NAMALWA (cell line): ENCODE results near the gene RUNX1.

Experiments
- DNase-seq: peaks from one replicate; pipeline ENCODE4 v3.0.0-alpha.2; 2015; ENCODE audit warnings: low spot score

The RUNX1 gene

DNA sequence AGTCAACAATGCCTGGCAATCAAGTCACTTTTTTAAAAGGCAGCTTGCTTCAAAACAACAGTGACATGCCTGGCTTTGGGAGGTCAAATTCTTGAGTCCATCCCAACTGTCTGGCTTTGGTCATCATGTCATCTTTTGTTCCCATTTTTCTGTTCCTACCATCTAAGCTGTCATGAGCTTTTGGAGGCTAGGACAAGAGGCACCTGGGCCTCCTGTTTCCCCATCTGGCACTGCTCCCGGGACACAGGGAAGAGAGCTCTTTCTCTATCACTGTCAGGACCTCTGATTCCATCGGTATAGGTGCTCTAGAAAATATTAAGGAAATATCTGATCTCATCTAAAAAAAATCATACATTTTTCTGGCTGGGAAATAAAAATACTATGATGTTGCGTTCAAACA is 224.0 kb downstream of the RUNX1 start:
- no peak for DNase-seq

GRCh38 chr21:34824314-34824713 is 224.8 kb downstream of the RUNX1 start:
- DNase-seq = no peak

GRCh38 chr21:34822942-34823341 is 226.2 kb downstream of the RUNX1 start:
- no peak for DNase-seq

DNA sequence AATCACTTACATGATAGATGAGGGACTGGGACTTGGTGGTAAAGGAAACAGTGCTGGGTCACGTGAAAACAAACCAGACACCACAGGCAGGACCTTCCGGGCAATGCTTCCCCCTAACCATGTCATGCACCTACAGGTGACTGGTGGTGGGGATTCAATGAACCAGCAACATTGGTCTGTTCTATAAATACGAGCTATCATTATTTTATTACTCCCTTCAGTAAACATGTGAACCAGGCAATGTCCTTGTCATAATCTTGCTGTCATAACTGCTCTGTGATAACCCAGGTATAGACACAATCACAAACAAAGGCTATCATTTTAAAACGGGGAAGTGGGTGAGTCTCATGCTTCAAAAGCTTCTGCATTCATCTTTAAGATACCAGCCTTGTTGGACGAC is 226.9 kb downstream of the RUNX1 start:
- DNase-seq = no peak

DNA sequence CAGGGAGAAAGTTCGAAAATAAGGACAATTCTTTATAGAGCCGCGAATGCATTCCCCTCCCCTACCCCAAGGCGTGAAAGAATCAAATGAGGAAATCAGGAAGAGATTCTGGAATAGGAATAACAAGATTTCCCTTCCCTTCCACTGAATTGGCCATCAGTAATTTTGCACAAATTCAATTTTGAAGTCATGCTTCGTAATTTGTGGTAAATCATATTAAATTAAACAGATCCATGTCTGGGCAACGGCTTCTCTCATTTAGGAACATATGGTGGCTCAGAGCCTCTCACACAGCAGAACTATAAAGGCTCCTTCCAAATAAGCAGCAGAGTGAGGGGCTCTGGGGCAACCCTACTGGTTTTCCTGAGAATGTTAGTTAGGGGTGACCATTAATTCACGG is 227.4 kb downstream of the RUNX1 start:
- DNase-seq = no peak

DNA sequence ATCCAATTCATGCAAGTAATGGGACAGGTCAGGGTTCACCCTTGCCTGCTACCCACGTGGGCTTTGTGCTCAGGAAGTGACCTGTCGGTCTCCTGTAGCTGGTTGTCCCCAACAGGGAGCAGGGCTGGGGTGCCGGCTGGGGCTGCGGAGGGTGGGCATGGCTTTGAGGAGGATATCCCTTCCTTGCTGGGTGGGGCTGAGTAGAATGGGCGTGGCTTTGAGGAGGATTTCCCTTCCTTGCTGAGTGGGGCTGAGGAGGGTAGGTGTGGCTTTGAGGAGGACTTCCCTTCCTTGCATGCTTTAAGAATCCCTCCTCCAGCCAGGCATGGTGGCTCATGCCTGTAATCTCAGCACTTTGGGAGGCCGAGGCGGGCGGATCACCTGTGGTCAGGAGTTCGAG is 229.1 kb downstream of the RUNX1 start:
- no peak for DNase-seq

DNA sequence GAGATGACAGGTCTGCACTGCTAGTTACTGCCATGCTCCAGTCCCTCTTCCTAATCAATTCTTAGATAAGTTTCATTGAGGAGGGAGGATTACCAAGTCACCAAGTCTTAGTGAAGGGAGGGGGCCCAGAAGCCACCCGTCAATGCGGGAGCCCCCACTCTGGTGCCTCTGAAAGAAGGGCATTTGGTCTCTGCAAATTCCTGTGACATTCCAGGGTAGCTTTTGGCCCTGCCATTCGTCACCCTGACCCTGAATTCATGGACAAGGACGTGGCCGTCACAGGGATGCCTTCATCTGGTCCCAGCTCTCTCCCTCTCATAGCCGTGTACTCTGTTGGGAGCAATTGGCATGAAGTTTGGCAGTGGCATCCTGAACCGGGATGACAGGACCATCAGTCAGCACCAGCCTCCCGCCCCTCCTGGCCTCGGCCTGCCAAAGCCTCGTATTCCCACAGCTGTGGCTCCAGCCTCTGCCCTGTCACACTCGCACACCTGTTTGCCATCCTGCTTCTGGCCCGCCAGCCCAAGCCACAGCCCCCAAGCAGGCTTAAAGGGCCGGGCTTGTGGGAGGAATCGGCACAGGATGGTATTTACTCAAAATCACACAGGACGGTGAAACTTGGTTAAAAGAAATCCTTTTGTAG is 229.6 kb downstream of the RUNX1 start:
- no peak for DNase-seq

DNA sequence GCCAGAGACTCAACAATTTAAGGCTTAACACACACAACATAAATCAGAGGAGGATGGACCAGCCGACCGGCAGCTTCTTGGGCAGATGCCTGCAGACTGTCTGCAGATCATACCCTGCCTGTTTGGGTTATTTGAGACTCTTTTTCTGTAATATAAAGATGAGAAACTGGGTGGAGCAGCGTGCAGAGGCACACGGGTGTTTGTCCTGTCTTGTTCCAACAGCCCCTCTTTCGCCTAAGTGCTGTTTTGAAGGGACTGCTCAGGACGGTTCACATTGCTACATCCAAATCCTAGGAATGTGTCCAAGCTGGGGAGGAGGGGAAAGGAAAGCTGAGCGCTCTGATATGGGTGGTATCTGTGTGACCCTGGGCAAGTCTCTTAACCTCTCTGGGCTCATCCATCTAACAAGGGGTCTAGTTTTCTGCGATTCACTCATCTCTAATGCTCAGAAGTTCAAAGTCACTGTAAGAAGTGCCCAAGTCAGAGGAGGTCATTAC is 230.4 kb downstream of the RUNX1 start:
- no peak for DNase-seq

- DNase-seq = no peak
These were observed 231.1 kb downstream of the RUNX1 start for GRCh38 chr21:34817821-34818661.

DNA sequence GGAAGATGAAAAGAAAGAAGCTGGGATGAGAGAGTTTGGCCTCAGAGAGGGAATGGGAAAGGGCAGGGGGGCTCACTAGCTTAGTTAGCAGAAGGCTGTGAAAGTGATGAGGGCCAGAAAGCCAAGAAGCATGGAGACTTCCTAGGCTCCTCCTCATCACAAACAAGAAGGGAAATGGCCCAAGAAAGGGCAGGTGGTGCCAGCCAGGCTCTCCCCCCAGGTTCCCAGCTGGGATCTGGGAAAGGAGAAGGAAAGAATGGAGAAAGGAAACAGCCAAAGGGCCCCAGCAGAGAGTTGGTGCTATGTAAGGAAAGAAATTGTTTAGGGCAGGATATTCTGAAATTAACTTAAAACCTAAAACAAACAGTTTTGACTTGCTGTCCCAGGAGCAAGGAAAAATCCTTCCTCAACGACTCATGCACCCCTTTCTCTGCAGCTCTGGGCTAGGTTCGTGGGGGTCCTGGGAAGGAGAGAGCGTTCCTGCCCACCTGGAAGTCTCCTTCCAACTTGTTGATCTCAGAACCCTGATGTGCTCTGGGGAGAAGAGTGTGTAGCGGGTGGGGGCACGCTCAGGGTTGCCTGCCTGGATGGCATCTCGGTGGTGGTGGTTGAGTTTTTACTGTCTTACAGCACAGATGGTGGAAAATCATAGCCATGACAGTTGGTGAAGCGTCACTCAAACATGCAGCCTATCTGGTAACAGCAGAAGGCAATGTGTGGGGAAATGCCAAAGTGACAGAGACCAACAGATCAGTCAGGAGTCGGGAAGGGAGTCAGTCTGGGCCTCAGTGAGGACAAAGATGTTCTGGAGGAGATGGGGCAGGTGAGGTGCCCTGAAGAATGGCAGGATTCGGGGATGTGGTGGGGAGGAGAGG is 233.0 kb downstream of the RUNX1 start:
- no peak for DNase-seq

- no peak for DNase-seq
These were observed 234.6 kb downstream of the RUNX1 start for GRCh38 chr21:34814529-34814951.

DNA sequence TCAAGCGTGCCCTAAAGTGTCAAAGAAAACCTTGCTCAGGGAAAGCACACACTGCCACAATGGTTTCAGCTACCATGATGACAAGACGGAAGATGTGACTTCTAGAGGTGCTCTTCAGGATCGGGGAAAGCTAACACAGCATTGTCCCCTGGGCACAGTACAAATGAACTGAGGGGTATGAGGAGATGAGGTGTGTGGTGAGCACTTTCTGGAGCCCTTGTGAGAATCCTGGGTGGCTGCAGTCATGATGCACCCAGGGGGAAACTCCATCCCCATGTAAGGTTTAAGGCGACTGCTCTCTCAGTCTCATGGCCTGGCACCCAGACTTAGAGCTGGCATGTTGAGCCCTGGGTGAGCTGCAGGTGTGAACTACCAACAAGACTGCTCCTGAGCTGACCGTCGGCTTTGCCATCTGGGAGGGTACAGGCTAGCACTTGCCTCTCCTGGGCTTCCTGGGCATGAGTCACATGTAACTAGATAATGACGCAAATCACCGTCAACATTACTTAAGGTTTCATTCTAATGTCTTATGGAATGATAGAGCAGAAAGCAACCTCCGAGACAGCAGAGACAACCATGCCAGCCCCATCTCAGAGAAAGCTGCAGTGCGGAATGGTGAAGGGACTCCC is 235.7 kb downstream of the RUNX1 start:
- DNase-seq = no peak

DNA sequence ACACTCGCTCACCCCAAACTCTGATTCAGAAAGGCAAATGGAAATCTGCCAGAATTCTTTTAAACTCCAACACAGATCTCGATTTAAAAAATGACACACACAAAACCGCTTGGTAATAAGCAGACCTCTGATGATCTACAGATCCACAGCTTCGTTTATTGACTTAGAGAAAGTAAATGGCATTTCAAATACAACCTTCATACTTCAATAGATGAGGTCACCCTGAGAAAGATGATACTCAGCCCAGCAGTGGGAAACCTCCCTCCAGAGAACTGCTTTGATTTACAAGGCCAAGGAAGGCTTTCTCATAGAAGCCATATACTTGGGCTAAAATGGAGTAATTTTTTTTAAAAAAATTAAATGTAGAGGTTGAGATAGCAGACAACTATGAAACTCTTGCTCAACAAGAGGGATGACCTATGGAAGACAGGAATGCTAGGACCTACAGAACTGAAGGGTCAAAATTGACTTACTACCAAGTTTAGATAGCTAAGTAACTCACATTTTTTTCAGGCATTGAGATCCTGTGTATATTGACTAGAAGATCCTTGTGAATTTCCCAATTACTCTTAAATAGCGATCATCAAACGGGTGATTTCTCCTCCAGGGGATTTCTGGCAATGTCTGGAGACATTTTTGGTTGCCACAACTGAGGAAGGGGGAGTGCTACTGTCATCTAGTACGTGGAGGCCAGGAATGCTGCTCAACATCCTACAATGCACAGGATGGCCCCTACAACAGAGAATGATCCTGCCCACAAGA is 236.4 kb downstream of the RUNX1 start:
- DNase-seq = no peak

DNA sequence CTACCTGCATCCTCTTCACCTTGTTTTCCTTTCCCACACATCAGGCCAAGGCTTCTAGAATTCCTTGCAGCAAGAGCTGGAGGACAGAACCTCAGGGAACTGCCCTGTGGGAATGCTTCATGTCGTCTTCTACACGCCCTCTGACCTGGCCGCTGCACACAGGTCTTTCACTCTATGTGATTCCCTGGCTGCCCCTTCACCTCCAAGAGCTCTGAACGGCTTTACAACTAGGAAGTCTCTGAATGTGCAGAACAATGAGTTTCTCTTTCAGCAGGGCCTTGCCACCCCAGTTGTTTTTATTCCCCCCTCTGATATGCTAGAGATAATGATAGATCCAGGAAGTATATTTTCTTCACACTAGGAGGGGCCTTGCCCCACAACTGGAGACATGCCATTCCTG is 237.7 kb downstream of the RUNX1 start:
- DNase-seq = no peak

- no peak for DNase-seq
These were observed 238.3 kb downstream of the RUNX1 start for GRCh38 chr21:34810786-34811185.

- no peak for DNase-seq
These were observed 239.3 kb downstream of the RUNX1 start for GRCh38 chr21:34809822-34810221.

- DNase-seq = no peak
These were observed 240.4 kb downstream of the RUNX1 start for GRCh38 chr21:34808569-34809204.

DNA sequence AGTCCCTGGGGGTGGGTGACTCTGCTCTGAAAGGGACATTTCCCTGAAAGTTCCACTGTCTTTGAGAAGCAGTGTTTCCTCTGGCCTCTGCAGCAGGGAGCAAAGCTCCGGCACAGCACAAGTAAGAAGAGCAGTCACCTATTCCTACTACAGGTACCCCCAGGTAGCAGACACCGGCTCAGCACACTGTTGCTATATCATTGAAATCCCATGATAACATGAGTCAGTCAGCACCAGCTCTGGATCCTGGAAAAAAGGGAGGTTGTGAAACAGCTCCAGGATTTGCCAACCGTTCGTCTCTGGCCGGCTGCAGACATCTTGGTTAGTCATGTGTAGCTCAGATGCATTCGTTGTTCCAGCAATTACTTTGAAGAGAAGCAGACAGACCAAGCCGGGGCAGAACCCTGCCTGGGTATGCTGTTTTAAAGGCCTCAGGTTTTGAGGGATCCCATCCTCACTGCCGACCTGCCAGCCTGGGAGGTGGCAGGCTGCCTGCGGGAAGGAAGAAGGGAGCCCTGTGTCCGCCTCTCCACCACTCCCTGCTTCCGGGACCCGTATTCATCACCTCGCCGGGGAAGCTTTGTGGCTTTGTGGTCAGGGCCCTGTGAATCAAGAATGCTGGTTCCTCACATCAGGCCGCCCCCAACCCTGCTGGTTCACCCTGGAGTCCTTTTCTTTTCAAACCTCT is 241.1 kb downstream of the RUNX1 start:
- DNase-seq = no peak

DNA sequence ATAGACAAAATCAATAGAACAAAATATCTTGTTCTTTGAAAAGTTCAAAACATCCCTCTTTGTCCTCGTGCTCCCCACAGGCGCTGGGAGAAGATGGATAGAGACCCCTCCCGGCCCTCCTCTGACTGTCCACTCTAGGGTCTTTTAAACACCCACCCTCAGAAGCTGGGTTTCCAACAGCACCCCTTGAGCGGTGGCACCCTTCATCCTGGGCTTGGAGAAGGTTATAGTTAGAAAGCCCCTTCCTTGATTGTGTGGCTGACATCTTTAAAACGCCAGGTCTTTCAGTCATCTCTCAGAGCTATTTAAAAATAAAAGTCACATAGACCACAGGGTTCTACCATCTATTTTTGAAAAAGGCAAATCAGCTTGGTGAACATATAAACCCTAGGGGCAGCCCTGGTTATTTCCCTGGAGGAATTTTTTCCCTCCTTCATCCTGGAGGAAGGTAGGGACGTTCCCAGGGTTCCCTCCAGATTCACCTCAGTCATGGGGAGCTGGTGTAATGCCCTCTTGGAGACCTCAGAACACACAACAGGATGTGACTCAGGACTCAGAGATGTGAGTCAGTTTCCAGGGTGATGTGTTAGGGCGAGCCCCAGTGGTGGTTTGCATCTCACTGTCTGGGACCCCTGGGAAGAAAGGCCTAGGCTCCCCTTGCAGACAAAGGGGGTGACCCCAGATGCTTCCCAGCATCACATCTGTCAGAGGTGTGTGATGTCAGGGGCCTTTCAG is 241.8 kb downstream of the RUNX1 start:
- no peak for DNase-seq
